Upper lobe of right lung (tissue), 1 donor: ENCODE data around the gene KLF17. TPM values are rescaled to one million over a fixed set of nuclear protein-coding genes. Genes with fewer than 3 reads are reported as not detected.
"Not testable (repeated sequence)": the region's sequence is repeated elsewhere in the genome, so short reads cannot be mapped to it uniquely, and the experiment has no call there.

ENCODE experiments used
- ATAC-seq: fragments of 200-7000 bp; cut with Tn5 transposase; one replicate; pipeline ENCODE4 v1.9.1; 2020; ENCODE audit warnings: mild to moderate bottlenecking, moderate library complexity
- DNase-seq: peaks from one replicate; pipeline ENCODE4 v3.0.0-alpha.2; 2020
- H3K27ac ChIP-seq: fragments of 200-600 bp; one replicate; pipeline ENCODE4 v1.8.0; 2022
- H3K27me3 ChIP-seq: fragments of 200-600 bp; one replicate; pipeline ENCODE4 v1.8.0; 2022; ENCODE audit warnings: mild to moderate bottlenecking
- H3K36me3 ChIP-seq: fragments of 200-600 bp; one replicate; pipeline ENCODE4 v1.8.0; 2022
- H3K4me1 ChIP-seq: fragments of 200-600 bp; one replicate; pipeline ENCODE4 v1.8.0; 2022
- H3K4me3 ChIP-seq: fragments of 200-600 bp; one replicate; pipeline ENCODE4 v1.8.0; 2022; ENCODE audit warnings: mild to moderate bottlenecking
- H3K9me3 ChIP-seq: fragments of 200-600 bp; one replicate; pipeline ENCODE4 v1.8.0; 2022
- intact Hi-C: fragments of 100-400 bp; cut with DNase I; formaldehyde crosslinking; loops from one replicate; pipeline ENCODE4 v1.11.0; 2022
- total RNA-seq: library from RNA; stranded (reverse); fragmentation: NEBNext Ultra II Directional; extraction: Animal tissue kit (Norgen Biotek cat#: 25700); gene quantifications from one replicate; pipeline ENCODE4 v1.2.1, GENCODE V29; 2021
- TF ChIP-seq, protein P1 (sequence below): fragments of 200-600 bp; IDR thresholded peaks from one replicate; pipeline ENCODE4 v1.8.0; 2022; ENCODE audit warnings: antibody characterized with exemption
- donor health status: DM: no; HTN: yes; CAD: no; lungs with severe emphysema.

The KLF17 gene
- total RNA-seq, 1 donor from 2014 or later: 0.52 TPM

DNA sequence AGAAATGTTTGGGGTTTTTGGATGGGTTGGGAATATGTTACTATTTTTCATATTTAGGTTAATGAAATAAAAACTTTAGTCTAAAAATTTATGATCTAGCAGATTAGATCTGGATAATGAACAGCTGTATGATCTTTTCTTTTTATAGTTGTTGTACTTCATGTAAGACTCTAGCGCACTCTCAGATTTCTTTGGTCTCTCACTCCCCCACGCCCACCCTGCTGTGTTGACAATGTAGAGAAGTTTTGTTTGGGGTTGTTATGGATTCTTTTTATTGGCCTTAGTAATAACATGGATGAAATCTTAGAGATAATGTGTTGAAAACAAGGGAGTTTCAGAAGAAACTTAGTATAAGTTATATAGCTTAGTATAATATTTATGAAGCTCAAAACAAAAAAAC, 17.3 kb downstream of the KLF17 start:
- no peaks in the 10 kb centered on the region for H3K36me3 ChIP-seq
- H3K4me3 ChIP-seq: no peak overlapping the region
- no peaks in the 10 kb centered on the region for H3K4me1 ChIP-seq
- ATAC-seq (no peak), DNase-seq (no peak)
- intact Hi-C loops: no loop called here
- no peak overlapping the region for H3K27ac ChIP-seq
- no peaks in the 10 kb centered on the region for H3K27me3 ChIP-seq
- H3K9me3 ChIP-seq: no peaks in the 10 kb centered on the region
- TF ChIP-seq, protein P1, sequence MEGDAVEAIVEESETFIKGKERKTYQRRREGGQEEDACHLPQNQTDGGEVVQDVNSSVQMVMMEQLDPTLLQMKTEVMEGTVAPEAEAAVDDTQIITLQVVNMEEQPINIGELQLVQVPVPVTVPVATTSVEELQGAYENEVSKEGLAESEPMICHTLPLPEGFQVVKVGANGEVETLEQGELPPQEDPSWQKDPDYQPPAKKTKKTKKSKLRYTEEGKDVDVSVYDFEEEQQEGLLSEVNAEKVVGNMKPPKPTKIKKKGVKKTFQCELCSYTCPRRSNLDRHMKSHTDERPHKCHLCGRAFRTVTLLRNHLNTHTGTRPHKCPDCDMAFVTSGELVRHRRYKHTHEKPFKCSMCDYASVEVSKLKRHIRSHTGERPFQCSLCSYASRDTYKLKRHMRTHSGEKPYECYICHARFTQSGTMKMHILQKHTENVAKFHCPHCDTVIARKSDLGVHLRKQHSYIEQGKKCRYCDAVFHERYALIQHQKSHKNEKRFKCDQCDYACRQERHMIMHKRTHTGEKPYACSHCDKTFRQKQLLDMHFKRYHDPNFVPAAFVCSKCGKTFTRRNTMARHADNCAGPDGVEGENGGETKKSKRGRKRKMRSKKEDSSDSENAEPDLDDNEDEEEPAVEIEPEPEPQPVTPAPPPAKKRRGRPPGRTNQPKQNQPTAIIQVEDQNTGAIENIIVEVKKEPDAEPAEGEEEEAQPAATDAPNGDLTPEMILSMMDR: no peak

DNA sequence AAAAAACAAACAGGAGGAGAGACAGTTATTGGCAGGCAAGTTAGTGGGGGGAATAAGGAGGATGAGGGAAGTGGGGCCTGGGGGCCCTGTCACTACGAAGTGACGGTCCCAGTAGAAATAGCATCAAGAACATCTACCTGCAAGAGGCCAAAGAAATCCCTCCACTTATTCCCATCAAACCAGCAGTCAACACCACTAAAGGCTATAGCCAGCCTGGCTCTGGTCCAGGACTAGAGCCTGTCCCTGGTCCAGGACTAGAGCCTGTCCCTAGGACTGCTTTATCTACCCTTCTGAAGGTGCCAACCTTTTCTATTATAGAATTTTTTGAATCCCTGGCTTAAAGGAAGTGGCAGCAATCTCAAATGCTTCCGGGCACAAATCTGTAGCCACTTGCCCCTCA, 19.6 kb downstream of the KLF17 start:
- DNase-seq (no peak), ATAC-seq (no peak)
- TF ChIP-seq, protein P1: no peak
- intact Hi-C loops: no loop called here
- H3K36me3 ChIP-seq: no peaks in the 10 kb centered on the region
- no peak overlapping the region for H3K4me3 ChIP-seq
- H3K4me1 ChIP-seq: no peaks in the 10 kb centered on the region
- H3K27ac ChIP-seq: no peak overlapping the region
- H3K27me3 ChIP-seq: no peaks in the 10 kb centered on the region
- no peaks in the 10 kb centered on the region for H3K9me3 ChIP-seq

DNA sequence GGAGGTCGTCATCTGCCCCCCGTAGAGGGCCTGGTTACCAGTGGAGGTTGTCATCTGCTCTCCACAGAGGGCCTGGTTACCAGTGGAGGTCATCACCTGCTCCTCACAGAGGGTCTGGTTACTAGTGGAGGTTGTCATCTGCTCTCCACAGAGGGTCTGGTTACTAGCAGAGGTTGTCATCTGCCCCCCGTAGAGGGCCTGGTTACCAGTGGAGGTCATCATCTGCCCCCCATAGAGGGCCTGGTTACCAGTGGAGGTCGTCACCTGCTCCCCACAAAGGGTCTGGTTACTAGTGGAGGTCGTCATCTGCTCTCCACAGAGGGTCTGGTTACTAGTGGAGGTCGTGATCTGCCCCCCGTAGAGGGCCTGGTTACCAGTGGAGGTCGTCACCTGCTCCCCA, 20.9 kb downstream of the KLF17 start:
- H3K36me3 ChIP-seq, intact Hi-C loops, H3K27me3 ChIP-seq, H3K4me3 ChIP-seq, H3K4me1 ChIP-seq, H3K27ac ChIP-seq, DNase-seq, H3K9me3 ChIP-seq, ATAC-seq: not testable (repeated sequence)

DNA sequence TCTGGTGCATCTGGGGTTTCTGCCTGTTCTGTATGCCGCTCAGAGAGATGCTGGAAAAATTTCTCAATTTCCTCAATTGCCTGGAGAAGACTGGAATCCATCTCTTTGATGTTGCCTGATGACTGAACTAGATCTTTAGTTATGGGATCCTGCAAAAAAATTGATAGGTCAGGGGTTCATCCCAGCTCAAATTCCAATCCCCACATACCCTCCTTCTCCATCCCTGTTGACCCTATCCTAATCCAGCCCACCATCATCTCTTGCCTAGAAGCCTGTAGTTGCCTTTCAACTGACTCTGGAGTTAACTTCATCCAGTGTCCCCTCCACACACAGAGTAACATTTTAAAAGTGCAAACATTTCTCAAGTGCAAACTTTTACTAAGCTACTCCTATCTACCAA, 22.9 kb downstream of the KLF17 start, which contains the start of gene KLF18:
TSS of gene KLF18 (minus strand) at position 101 of the 400 bp plus-strand sequence. CDS start at position 101, 0 bp downstream.
- ATAC-seq: no peak
- peaks cover 15% of the 10 kb centered on the region for H3K9me3 ChIP-seq
- no peak for DNase-seq
- intact Hi-C loops: no loop called here
- TF ChIP-seq, protein P1: no peak
- no peaks in the 10 kb centered on the region for H3K4me1 ChIP-seq
- no peaks in the 10 kb centered on the region for H3K36me3 ChIP-seq
- H3K27ac ChIP-seq: no peak within 1 kb of the TSS
- H3K4me3 ChIP-seq: no peak within 1 kb of the TSS
- no peaks in the 10 kb centered on the region for H3K27me3 ChIP-seq

DNA sequence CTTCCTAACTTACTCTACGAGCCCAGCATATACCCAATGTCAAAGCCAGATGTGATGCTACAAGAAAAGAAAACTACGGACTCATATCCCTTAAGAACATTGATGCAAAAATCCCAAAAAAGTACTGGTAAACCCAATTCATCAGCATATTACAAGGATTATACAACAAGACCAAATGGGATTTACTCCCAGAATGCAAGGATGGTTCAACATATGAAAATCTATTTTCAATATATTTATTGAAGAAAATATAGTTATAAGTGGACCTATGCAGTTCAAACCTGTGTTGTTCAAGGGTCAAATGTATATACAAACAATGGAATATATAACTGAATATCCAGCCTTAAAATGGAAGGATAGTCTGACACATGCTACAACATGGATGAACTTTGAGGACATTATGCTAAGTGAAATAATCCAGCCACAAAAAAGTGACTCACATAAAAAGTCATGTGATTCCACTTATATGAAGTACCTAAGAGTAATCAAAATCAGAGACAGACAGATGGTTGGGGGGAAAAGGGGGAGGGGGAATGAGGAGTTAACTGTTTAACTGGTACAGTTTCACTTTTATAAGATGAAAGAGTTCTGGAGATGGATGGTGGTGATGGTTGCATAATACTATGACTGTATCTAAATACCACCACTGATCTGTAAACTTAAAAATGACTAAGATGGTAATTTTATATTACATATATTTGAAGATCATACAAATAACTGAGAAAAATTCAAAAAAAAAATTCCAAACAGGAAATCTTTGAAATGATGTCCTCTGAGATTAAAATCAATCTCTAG, 26.5 kb downstream of the KLF17 start:
- H3K27me3 ChIP-seq: no peaks in the 10 kb centered on the region
- peaks cover 15% of the 10 kb centered on the region for H3K9me3 ChIP-seq
- H3K36me3 ChIP-seq: no peaks in the 10 kb centered on the region
- H3K4me3 ChIP-seq: no peak overlapping the region
- intact Hi-C loops: no loop called here
- DNase-seq (no peak), ATAC-seq (no peak)
- TF ChIP-seq, protein P1: no peak
- H3K4me1 ChIP-seq: no peaks in the 10 kb centered on the region
- H3K27ac ChIP-seq: no peak overlapping the region

DNA sequence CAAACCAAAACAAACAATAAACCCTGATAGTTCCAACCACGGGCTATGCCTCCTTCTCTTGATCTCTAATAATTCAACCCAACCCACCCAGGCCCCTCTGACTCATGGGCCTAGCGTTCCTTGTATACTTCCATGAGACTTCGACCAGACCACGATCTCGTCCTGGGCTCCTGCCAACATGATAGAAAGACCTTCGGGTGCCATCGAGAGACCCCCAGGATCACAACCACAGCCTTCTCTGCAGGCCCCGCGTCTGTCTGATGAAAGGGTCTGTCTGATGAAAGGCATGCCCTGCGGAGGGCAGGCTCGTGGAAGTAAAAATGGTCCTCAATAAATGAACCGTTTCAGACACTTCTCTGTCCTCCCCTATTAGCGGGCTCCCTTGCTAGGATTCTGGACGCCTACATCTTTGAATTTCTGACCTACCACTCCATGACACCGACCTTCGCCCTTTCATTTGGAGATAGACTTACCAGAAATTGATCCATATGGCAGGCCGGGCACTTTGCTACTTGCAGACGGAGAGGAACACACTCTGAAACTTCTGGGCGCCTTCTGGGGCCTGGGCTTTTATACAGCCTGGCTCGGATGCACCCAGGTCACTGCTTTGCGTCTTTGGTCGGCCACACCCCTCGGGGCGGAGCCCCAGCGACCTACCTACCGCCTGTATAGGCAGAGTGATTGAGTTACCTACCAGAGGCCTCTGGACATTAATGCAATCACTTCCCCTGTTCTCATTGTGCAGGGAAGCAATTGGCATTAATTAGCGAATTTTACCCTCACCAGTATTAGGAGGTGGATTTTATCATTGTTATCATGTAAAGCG, 28.1 kb downstream of the KLF17 start:
- Histone ChIP-seq H3K27me3 (no peaks in the 10 kb centered on the region), H3K4me3 (no peak overlapping the region), H3K4me1 (no peaks in the 10 kb centered on the region), H3K27ac (no peak overlapping the region), H3K9me3 (peaks cover 15% of the 10 kb centered on the region), H3K36me3 (no peaks in the 10 kb centered on the region)
- ATAC-seq (no peak), DNase-seq (no peak)
- TF ChIP-seq, protein P1: no peak
- intact Hi-C loops: no loop called here
